HG03139 (cell line): ENCODE results near the gene BMPER.

Source experiments
- ATAC-seq: cut with Tn5 transposase; IDR thresholded peaks from one replicate; pipeline ENCODE4 v1.9.1; 2021; ENCODE audit not compliant: unreplicated experiment

Gene BMPER

DNA sequence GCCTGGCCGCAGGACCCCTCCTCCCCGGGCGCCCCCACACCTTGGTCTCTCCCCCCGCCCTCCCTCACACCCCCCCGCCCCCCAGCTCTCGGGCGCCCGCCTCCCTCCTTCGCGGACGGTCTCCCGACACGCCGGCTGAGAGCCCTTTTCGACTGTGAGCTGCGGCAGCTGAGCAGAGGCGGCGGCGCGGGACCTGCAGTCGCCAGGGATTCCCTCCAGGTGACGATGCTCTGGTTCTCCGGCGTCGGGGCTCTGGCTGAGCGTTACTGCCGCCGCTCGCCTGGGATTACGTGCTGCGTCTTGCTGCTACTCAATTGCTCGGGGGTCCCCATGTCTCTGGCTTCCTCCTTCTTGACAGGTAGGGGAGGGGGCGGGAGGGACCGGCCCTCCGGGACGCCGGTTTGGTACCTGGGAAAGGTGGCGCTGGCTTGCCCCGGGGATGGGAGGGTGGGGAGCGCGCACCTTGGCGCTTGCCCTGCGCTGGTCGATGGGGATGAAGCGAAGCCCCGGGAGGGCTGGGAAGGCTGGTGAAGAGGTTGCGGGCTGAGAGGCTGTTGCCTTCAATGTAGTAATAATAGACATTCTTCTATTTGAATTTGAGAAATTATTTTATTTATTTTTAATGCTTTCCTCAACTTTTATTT, at the start of gene BMPER:
Gene BMPER, plus strand, starts transcription at position 151 of the 644 bp plus-strand sequence. Its CDS starts 75 bp downstream, at position 226.
- no peak for ATAC-seq

DNA sequence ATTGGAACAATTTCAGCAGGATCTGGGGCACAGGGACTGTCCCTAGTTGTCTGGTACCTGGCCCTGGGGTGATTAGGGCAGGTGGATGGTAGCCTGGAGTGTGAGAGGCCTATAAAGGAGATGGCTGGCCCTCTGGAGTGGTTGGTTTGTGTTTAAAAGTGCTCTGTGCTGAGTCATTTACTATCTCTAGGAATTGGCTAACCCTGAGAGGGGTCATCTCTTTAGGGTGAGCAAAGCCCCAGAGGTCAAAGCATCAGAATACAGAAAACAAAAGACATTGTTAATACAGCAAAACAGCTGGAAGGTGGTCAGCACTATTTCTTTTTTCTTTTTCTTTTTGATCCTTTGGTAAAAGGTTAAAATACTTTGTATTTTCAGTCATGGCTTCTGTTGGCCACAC, 43.4 kb upstream of the BMPER start:
- no peak for ATAC-seq

DNA sequence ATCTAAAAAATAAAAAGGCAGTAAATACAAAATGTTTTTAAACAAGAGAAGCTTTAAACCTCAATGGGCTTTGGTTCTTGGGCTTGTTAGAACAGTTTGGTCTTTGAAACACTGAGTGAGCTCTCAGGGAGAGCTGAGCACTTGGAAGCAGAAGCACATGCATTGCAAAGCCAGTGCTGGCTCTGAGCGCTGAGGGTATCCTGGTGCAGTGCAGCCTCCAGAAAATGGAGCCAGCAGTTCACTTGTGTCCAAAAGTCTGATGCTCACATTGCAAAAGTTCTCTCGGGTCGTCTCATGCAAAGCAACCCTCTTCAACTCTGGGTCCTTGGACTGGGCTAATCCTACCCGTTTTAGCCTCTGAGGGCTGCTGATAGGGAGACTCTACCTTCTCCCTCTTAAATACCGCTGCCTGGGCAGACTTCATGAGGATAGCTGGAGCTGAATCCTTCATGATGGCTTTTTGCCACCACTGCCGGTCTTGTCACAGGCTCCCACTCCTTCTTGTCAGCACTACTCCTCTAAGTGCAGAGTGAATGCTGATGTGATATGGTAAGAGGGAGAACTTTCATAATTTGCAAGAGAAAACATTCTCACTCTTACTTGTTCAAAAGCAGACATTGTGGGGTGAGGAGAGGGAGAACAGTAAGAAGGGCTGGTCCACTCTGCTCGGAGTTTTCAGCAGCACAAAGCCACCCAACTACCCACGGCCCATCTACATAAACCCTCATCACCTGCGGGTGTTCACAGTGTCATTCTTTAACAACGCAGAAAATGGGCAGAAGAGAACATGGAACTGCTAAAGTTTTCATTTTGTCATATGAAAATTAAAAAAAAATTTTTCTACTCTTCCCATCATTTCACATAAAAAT, 42.2 kb upstream of the BMPER start:
- no peak for ATAC-seq

DNA sequence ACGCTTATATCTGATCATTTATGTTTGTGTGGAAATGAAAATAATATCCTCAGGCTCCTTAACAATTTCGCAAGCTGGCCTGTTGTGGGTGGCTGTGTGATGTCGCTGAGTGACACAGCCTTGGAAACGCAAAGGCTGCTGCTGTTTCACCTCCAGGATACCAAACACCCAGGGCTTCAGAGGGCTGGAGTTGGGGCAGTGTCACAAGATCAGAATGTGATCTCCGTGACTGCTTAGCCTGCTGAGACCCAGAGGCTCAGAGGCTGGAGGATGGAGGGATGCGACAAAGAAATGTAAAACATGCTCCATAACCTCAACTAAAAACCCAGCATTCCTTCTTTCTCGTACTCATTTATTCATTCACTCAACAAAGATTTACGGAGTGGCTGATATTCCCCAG, 37.2 kb upstream of the BMPER start:
- no peak for ATAC-seq

DNA sequence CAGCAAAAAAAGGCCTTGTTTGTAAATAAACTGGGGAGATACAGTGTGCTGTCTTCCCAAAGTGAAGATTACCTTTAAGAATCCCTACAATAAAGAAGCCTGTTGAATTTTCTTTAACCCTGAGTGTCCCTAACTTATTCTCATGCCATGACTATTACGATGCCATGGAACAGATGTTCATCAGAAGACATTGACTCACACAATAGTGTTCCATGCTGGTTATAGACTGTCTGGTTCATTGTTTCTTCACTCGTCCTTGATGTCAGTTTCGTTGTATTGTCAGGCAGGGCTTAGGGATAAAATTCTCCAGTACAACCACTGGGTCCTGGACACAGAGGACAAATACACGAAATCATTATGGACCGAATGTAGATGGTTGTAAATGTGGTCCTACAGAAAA, 36.2 kb upstream of the BMPER start:
- ATAC-seq: no peak

DNA sequence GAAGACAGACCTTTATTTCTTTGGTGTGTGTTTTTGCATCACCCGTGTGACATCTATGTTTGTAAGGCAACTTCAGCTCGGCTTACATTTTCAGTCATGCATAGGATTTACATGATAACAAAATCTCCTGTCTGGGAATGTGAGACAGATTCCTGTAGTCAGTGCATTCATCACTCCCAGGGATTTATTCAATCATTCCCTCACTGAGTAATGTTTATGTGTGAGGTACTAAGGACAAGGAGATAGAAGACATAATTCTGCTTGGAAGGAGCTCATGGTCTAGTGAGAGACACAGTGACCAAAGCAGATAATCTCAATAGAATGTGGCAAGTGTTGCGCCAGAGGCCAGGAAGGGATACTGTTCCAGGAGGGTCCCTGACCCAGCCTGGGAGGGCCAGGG, 35.2 kb upstream of the BMPER start:
- ATAC-seq: no peak

DNA sequence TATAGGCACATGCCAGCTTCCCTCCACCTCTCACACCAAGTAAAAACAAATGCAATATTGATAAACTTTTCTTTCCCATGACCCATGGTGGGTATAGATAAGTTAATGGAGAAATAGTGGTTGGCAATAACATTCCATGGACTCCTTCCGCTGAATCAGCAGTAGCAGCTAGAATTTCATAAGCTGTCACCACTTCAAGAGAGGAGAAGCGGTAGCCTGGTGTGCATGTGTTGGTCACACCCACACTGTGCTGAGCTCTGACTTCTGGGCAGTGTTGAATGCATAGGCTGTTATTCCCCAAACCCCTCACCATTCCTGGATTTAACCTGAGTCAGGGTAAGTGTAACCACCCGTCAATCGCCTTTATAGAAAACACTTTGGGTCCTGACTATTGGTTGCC, 32.5 kb upstream of the BMPER start:
- ATAC-seq: no peak

DNA sequence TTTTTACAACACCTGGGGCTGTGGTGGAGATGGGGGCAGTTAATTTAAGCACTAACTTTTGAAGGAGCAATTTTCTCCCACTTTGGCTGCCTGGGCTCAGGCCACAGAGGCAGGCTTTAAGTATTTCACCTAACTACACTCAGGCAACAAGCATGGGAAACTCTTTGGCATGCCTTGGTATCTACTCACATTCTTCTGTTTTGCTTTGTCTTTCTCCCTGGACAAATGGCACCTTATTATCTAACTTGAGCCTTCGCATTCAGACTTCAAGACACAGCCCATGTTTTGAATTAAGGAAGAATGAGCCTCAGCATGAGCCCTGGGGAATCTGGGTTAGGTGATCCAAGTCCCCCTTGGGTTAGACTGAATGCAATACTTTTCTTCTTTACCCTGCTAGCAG, 31.8 kb upstream of the BMPER start:
- no peak for ATAC-seq

DNA sequence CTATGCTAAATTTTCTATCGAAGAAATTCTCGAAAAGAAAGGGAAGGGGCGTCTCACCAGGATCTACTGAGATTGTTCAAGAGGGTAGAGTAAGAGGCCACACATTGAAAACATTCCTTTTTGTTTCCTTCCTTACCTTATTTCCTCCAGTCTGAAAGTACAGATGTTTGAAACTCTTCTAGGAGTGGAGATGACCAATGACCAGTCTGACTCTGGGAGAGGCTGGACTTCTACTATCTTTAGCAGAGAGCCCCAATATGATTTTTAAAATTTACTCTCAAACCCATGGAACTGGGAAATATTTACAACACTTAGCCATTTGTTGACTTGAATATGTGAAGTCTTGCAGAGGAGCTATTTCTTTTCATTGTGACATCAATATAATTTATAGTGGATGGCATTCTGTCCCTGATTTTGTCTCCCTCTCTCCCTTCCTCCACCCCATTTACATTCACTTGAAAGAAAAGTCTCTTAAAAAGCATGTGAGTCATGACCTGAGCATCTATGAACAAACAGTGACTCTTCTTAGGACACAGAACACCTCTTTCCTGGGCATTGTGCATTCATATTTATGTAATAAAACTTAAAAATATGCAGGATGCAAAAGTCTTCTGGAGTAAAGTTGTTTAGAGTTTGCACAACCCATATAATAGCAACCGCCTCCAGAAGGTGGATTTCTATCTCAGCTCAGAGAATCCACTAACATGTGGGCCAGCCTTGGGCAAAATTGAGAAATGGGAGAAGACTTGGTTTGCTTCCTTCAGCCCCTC, 31.2 kb upstream of the BMPER start:
- no peak for ATAC-seq

DNA sequence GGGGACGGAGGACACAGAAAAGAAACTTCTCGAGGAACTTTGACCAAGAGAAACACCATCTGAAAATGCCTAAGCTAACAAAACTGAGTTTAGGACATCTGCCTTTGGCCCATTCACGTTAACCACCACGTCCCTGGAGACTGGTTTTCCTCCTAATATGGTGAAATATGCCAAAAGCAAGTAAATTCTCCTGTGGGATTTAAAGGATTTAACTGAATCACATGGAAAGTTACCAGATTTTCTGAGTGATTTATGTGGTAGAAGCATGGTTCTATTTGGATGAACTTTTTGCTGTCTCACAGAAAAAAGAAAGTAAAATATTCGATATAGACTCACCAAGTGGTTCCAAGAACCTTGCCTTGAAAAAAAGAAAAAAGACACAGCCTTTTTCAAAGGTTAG, 30.4 kb upstream of the BMPER start:
- ATAC-seq: no peak

DNA sequence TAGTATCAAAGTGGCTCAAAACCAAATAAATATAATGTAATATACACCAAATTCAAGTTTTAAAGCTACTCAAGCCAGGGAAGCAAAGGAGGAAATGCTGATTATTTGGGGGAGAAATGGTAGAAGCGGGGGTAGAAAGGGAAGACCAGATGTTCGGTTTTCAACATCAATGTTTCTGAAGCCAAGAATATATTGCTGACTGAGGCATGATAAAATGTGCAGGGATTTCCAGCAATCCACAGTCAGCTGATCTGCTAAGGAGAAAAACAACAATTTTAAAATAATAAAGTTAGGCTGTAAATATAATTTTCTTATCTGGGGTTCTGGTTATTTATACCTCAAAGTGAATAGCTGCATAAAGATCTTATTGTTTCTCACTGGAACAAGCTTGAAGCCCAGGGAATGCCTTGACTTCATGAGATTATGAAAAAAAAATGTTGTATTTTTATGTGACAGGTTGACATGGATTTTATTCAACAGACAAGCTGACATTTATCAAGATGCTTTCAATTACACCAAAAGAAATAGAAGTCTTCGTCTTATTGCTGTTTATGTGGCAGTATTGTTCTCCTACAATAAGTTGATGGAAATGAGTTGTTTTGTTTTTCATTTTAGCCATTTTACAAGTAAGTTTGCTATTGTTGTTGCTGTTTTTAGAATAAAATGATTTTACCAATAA, 28.6 kb upstream of the BMPER start:
- no peak for ATAC-seq

DNA sequence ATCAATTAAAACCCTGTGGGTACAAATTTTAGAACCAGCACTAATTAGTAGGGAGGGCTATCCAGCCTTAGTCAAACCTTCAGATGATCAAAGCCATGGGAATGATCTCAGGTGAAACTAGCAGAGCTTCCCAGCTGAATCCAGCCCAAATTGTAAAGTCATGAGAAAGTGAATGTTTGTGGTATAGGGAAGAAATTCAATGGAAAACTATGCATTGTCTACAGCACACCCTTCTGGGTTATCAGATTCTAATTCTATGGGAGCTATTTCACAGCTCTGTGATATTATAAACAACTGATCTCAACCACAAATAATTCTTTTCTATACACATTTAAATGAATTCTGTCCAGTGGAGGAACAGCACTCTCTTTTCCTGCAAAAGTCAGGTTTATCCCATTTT, 24.6 kb upstream of the BMPER start:
- no peak for ATAC-seq

DNA sequence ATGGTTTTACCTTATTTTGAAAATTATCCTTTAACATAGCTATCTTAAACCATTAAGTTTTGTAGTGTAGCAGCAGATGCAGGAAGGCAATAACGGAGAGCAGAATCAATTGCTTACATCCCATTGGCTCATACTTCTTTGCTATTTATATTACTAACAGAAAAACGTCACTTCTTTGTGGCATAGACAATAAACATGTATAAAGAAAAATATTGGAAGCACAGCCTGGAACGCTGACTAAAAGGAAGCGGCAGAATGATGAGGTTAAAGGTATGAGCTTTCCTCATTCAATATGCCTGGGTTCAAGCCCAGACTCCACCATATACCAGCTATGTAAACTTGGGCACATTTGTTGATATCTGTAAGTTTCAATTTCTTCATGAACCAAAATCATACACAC, 24.0 kb upstream of the BMPER start:
- no peak for ATAC-seq

DNA sequence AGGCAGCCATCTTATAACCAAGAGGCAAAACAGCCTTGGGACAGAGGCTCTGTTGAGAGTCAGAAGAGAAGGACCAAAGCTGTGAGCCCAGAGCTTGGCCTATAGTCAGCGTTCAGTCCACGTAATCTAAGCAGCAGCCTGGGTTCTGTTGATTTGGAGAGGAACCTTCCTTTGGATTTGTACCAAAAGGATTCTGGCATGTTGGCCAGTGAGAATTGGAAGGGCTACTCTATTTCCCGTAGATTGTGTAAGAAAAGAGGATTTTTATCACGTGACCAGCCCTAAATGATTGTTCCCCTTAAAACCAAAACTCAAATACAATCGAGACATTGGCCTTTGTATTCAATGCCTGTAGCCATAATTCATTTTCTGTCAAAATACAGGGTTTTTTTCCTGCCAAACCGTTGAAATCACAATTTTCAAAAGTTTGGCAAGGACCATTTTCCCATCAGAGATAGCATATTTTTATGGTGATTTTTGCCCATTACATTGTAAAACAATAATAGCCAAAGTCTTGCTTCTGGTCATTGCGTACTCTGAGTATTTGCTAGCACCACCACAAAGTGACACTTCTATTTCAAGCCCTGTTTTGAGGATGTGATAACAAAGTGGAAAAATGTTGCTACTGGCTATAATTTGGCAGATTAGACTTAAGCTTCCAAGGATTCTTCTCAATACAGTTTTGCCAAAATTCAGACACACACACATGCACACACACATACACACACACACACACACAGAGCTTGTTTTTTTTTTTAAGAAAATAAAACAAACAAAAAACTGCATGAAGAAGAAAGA, 23.1 kb upstream of the BMPER start:
- no peak for ATAC-seq

DNA sequence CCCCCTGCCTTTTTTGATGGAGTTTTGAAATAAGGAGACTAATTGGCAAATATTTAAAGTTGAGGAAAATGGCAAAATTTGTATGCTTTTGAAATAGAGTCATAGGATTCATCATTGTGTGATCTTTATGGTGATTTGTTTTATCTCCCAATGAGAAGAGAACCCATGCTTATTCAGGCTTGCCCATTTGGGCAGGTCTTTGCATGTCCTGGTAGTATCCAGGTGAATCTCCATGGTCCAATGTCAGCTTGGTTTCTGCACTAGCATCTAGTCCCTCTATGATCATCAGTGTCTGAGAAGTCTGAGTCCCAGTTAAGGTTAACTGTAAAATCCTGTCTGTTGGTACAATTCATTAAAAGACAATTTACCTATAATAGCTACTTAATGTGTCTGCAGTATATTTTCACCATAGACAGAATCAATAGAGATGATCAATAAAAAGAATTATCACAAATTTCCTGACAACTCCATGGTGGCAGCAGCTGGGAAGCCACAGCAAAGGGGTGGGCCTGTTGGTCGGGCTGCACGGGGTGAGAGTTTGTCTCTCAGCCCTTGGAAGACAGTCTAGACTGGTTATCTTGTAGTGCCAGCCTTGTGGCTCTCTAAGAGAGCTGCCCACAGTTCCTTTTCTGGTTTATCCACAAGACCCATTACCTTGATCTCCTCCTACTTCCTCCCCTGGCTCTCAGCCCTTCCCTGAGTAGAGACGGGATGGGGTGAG, 22.2 kb upstream of the BMPER start:
- ATAC-seq: no peak

DNA sequence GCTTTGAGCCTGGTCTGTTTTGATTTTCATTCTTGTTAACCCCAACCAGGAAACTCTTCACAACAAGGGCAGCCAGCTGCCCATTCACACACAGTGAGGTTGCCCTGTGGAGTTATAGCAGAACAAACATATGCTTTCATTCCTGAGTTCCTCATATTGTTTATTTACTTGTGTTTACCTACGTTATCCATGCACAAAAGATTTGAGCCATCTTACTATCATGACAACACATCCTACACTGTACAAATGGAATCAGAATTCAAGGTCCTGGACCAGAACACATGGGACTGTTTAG, 21.7 kb upstream of the BMPER start:
- no peak for ATAC-seq

DNA sequence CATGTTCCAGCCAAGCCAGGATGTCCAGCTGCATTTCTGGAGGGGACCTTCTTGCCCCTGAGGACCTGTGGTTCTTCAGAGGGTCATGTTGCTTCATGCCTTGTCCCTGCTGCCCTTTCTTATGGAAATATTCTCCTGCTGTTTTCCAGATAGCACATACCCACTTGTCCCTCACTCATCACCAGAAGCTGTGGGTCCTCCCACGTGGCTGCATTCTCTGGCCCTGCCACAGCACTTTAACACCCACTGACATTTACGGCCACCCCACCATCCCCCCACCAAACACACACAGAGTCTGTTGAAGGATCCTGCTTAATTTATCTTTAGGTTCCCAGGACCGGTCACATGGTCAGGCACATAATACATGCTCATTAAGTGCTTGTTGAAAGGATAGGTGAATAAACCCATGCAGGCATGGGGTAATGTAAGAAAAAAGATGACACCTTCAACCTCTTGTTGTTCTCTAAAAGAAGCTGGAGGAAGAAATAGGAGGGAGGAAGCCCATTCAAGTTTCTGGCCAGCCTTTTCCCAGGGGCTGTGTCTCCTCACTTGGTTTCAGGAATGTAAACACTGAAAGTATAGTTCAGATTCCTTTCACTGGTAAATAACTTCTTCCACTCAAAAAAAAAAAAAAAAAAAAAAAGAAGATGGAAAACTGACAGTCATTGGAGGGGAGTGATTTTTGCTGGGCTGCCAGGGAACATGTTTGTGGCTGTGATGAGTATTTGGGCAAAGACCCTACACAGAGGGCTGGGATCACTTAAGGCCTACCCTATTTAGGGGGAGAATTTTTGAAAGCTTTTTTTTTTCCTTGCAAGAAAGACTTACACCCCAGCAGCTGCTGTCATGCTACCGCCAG, 19.8 kb upstream of the BMPER start:
- ATAC-seq: no peak

DNA sequence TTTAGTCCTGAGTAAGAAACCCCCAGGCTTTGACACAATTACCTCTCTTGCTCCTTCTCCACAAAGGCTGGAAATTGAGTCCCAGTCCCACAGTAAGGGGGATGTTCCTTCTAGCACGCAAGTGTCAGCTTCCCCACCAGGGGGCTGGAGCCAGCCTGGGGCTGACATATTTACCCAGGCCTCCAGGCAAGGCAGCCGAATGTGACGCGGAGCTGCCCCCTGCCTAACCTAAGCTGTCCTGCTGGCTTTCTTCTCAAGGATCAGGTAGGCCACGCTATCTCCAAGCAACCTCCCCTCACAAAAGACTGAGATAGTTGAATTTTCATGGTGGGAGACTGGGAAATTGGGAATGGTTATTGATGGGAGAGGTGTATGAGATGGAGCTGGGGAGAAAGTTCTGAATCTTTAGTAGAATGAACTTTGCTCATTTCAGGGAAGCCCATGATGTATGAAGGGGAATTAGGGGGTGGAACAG, 19.2 kb upstream of the BMPER start:
- no peak for ATAC-seq
